HG03354 (cell line): ENCODE results near the gene RGPD3.
"Not testable (repeated sequence)": the region's sequence is repeated elsewhere in the genome, so short reads cannot be mapped to it uniquely, and the experiment has no call there.

Source experiments
- ATAC-seq: cut with Tn5 transposase; IDR thresholded peaks from one replicate; pipeline ENCODE4 v1.9.1; 2021; ENCODE audit warnings: mild to moderate bottlenecking; ENCODE audit not compliant: unreplicated experiment, poor library complexity, severe bottlenecking

RGPD3 gene

DNA sequence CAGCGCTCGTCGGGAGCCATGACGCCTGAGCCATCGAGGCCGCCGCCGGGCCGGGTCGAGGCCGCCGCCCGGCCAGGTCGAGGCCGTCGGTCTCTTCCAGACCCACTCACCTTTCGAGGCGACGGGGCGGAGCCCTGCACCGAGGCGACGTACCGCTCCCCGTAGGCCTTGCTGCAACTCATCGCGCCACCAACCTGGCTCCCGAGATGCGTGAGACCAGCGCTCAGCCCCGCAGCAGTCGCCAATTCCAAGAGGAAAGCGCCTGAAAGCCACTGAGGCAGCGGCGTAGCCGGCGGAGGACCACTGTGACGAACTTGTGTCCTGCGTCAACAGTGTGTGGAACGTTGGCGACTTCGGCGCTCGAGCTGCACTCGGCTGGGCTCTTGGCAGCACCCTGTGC, at the start of gene RGPD3:
Gene RGPD3, minus strand, starts transcription at position 307 of the 400 bp plus-strand sequence. Its CDS starts 125 bp downstream, at position 182.
- ATAC-seq: not testable (repeated sequence)

DNA sequence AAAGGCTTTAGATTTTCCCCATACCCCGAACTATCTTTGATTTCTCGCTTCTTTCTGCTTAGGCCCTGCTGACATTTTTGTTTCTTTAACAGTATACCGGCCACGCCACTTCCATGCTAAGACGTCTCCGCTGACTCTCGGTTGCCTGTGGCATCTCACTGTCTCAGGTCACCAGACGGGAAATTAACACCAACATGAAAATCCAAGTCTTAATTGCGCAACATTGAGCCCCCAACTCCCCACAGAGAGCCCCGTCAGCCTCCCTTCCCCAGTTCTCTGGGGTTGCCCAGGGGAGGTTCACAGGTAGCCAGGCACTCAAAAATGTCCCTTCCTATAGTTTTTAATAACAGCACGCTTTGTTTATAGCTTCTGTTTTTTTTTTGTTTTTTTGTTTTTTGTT, 49.1 kb upstream of the RGPD3 start:
- no peak for ATAC-seq

DNA sequence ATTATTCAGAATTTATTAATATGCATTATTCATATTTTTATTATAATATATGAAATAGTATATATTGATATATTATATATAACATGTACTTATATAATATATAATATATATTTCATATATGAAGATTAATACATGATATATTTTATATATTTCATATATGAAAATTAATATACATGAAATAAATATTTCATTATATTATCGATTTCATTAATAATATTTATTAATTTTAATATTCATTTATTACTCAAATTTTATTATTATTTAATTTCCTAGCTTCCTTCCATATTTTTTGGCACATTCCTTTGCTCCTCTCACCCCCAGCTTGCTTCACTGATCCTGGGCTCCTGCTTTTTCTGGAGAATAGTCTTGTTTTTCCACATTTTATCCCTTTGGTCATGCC, 48.7 kb upstream of the RGPD3 start:
- no peak for ATAC-seq

DNA sequence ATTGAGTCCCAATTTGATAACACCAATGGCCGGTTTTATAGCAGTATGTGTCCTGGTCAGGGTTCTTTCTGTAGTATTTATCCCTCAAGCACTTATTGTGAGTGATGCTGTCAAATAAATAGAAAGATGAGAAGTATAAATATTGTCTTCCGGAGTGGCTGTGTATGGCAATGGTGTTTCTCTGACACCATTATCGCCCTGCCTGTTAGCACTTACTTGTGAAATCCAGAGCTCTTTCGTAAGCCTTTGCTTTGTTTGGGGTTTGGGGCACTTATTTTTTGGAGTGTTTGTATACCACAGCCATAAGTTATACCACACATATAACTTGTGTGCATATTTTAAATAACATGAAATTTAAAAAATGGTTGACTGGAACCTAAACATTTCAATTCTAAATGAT, 48.2 kb upstream of the RGPD3 start:
- no peak for ATAC-seq

DNA sequence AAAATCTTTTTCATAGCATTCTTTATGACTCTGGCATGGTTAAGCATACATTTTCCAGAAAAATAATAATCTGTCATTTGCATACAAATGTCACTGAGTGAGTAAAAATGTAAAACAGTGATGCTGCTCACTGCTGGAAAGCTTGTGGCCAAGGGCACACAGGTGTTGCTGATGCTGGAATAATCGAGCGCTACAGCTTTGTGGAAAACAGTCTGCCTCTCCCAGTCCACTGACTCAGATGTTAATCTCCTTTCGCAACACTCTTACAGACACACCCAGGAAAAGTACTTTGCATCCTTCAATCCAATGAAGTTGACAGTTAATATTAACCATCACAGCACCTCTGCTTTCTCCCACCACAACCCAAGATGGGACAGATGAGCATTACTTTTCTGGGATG, 46.6 kb upstream of the RGPD3 start:
- not testable (repeated sequence) for ATAC-seq

DNA sequence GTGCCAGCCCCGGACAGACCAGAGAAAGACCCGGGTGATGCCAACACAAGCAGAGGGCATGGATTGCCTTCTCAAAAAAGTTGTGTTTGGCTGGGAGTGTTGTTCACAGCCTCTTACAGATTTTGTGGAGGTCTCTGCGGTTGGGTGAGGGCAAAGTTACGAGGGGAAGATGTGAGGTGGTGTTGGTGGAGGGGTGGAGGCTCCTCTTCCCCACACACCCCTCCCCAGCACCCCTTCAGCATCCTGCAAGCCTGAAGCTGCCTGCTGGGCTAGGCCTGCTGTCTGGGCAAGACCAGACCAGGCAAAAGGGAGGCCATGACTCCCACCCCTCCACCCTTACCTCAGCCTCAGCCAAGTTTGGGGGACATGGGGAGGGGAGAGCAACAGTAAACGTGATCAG, 45.2 kb upstream of the RGPD3 start:
- ATAC-seq: not testable (repeated sequence)

DNA sequence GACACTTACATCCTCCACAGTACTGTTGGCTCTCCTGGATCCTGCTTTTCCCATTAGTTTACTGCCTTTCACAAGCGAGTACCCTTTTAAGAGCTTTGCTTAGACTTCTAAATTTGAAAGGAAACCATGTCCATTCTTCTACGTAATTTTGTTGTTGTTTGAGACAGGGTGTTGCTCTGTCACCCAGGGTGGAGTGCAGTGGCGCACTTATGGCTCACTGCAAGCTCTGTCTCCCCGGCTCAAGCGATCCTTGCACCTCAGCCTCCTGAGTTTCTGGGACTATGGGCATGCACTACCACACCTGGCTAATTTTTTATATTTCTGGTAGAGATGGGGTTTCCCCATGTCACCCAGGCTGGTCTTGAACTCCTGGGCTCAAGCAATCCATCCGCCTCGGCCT, 43.7 kb upstream of the RGPD3 start:
- not testable (repeated sequence) for ATAC-seq

DNA sequence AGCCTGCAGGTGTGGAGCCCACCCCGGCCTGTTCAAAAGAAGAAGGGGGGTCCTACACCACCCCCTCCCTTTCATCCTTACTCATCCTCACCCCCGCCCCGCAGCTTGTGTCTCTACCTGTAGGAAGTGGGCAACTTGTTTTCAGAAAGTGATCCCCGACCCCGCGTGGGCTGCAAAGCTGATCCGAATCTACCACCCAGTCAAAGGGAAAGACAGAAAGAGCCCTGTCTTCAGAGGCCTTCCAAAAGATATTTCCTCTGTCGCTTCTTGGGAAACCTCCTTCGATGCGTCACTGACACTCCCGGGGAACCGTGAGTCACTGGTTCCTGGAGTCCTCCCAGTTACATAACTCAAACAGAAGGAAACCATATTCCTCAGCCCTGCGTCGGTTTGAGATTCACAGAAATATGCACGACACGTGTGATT, 43.3 kb upstream of the RGPD3 start:
- not testable (repeated sequence) for ATAC-seq

DNA sequence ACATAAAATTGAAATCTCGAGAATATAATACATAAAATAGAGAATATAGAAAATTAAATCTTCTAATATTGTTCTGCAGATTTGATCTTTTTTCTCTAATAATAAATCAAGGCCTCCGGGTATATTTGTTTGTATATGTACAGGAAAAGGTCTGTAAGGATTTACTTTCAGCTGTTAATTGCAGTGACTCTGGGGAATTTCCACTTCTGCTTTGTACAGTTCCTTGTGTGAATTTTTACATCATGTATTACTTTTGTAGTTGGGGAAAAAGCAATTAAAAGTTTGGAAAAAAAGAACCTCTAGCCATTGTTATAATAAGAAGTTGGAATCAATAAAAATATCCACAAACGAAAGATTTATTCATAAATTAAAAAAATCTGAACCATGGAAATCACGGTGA, 42.6 kb upstream of the RGPD3 start:
- ATAC-seq: not testable (repeated sequence)

DNA sequence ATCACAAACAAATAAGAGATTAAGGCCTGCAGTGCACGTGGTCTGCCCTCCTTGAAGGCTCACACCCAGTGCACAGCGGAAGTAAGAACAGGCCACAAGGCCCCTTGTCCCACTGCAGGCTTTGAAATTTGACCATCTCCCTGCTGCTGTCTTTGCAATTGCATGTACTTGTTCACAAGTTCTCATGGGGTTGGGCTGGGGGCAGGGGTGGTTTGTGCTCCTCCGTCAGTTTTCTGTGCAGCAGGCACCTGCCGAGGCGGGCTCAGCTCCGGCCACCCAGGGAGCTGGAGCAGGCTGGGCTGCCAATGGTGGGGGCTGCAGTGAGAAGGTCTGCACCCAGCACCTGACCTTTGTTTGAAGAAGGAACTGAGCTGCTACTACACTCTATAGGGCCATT, 41.2 kb upstream of the RGPD3 start:
- ATAC-seq: not testable (repeated sequence)

DNA sequence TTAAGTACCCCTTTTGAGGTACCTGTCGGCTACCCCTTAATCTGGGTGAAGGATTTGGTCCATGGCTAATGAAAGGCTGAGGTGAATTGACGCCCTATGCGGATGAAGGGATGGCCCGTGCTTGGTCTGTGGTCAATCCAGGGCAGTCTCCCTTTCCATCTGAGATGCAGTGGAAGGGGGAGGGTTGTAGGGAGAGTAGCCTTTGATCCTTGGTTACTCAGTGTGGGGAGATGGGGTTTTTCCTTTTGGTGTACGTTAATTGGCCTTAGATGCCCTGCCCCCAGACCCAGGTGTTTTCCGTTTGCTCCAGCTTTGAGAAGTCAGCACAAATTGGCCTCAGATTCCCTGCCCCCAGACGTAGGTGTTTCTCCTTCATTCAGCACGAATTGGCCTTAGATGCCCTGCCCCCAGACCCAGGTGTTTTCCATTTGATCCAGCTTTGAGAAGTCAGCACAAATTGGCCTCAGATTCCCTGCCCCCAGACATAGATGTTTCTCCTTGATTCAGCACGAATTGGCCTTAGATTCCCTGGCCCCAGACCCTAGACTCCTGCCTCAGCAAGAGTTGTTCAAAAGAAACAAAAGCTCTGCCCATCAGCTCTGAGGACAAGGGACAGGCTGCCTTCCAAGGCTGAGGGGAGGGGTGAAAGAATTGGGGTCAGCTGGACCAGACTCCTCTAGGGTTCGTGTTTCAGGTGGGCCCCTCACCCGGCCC, 40.6 kb upstream of the RGPD3 start:
- ATAC-seq: not testable (repeated sequence)

DNA sequence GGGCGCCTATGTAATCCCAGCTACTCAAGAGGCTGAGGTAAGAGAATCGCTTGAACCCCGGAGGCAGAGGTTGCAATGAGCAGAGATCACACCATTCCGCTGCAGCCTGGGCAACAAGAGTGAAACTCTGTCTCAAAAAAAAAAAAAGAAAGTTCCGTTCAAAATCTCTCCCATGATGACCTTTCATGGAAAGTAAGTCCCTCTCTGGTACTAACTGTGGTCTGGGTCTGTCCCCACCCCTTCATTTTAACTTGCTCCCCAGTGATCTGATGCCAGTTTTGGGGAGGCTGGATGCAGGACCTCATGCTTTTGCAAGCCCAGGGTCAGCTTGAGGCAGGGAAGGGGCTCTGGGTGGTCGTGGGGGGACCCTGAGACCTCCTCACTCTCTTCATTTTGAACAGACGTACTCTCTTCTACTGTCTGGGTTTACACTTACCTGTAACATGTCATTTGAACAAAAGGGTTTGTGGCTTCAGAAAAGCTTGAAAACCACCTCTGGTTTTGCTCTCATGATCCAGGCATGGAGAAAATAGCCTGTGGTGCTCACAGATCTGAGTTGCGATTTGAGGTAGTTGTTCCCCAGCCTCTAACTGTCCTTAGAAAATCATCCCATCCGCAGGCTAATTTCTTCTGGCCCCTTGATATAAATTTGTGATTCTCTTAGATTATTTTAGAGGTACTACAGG, 37.9 kb upstream of the RGPD3 start:
- ATAC-seq: not testable (repeated sequence)

DNA sequence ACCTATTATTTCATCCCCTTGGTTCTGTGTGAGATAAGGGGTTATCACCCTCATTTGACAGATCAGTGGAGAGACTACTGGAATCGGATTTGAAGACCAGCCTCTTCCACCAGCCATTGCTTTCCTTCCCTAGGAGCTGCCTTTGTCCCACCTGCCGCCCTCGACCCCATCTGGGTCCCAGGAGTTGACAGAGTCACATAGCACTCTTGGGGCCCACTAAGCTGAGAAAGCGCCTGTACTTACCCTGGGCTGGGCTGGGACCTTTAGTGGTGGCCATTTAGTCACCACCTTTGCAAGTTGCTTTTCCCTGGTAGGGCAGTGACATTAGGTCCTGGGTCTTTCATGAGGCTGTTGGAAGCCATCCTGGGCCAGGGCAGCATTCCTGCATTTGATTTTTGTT, 36.6 kb upstream of the RGPD3 start:
- ATAC-seq: not testable (repeated sequence)

DNA sequence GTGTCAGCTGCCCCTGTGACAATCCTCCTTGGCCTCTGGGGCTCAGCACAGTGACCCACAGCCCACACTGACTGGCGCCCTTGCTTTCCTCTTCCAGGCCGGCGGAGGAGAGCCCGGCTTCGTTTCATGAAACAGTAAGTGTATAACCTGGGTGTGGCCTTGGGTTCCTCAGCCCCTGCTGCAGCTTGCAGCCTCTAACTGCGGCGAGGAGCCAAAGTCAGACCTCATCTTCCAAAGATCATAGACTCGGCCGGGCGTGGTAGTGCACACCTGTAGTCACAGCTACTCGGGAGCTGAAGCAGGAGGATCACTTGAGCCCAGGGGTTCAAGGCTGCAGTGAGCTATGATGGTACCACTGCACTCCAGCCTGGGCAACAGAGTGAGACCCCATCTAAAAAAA, 36.0 kb upstream of the RGPD3 start:
- not testable (repeated sequence) for ATAC-seq

DNA sequence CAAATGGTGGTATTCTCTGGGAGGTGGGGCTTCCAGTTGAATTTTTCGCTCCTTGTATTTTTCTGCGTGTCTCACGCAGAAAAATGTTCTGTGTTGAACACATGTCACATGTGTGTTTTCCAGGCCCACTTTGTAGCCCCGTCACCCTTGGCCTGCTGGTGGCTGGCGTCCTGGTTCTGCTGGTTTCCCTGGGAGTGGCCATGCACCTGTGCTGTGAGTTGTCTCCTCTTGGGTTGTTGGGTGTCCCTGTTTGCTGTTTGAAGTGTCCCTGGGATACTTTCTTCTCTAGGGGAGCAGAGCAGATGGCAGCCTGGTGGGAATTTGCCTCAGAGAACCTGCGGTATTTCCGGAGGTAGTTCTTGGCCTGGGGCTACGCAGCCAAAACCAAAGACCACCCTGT, 34.1 kb upstream of the RGPD3 start:
- ATAC-seq: not testable (repeated sequence)

DNA sequence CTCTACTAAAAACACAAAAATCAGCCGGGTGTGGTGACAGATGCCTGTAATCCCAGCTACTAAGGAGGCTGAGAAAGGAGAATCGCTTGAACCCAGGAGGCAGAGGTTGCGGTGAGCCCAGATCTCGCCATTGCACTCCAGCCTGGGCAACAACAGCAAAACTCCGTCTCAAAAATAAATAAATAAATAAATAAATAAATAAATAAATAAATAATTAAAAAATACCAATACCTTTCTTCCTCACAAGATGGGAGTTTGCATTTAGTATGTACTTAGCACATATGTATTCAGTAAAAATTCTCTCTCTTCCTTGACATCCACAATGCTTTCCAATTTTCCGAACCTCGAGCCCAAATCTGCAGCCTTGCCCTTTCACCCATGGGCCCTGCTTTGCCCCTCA, 32.1 kb upstream of the RGPD3 start:
- ATAC-seq: not testable (repeated sequence)

DNA sequence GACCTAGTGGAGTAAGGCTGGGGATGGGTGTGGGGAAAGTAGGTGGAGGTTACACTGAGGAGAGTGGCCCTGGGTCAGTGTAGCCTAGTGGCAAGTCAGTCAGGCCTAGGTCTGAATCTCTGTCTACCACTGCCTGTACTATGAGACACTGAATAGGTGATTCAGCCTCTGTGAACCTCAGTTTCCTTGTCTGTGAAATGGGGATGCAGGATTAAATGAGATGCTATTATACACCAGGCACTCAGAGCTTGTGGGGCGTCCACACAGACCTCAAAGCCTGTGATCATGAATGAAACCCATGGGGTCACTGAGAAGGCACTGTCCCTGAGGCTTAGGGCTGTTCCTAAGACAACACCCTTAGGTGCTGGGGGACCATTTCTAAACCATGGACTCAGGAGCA, 30.3 kb upstream of the RGPD3 start:
- ATAC-seq: not testable (repeated sequence)

DNA sequence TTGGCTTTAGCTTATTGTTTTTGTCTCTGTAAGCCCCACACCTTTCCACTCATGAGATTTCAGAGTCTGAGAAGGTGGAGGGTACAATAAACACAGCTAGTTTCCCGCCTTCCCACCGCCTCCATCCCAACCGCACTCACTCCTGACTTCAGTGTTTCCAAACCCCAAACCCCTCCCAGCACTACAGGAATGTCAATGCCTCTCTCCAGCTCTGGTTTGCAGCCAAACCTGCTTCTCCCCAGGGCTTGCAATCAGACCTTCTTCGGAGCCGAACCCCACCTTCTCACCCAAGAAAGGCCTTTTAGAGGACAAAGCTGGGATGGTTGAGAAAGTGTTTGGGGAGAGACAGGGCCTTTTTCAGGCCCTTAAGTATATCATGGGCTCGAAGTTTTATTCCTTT, 24.7 kb upstream of the RGPD3 start:
- ATAC-seq: not testable (repeated sequence)

DNA sequence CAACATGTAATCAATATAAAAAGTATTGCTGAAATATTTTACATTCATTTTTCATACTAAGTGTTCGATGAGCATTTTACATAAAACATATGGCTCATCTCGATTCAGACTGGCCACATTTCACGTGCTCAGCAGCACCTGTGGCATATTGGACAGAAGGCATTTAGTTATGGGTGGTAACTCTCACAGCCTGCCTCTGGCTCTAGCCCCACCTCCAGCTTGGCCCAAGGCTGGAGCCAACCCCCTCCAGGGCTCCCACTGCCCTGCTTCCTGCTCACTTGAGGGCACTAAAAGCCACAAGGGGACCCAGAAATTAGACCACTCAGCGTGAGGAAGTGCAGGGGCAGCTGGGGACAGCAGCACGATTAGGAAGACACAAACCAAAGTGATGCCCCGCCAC, 24.2 kb upstream of the RGPD3 start:
- not testable (repeated sequence) for ATAC-seq

DNA sequence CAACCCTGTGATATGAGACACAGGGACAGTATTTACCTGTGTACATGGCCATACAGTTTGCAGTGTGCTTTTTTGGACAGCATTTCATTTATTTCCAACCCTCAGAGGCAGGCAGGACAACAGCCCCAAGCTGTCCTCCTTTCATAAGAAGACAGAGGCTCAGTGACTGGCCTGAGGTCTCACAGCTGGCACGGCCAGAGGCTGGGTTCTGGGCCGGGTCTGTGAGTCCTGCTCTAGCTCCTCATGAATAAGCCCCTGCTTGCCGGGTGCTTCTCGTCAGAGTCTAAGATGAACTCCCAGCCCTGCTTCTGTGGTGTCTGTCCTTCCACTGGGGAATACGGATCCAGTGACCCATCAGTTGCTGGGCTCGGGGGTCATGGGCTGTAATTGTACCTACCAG, 21.5 kb upstream of the RGPD3 start:
- ATAC-seq: not testable (repeated sequence)
